NCI-H446 treated with DMSO at 0.1 percent for 48 hours (cell line): ENCODE data around the gene SHOC1.
A peak's percentile ranks its signal among the peaks of the same experiment; 100 is the strongest.
"Not testable (repeated sequence)": the region's sequence is repeated elsewhere in the genome, so short reads cannot be mapped to it uniquely, and the experiment has no call there.

Experiments
- DNase-seq: peaks from one replicate; lab custom pipeline; 2025; lab: John Stamatoyannopoulos, UW

The SHOC1 gene

DNA sequence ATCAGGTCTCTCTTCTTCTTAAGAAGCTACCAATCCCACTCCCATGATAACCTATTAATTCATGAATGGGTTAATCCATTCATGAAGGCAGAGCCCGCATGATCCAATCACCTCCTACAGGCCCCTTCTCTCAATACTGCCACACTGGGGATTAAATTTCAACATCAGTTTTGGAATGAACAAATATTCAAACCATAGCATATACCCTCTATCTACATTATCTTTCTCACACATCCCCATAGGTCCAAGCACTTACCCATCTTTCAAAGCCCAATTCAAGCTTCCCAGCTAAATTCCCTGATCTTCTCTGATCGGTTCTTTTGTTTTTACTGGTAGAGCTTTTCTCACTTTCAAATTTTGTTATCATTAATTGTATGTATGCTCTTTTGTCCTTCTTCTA, 10.5 kb upstream of the SHOC1 start:
- DNase-seq = no peak

DNA sequence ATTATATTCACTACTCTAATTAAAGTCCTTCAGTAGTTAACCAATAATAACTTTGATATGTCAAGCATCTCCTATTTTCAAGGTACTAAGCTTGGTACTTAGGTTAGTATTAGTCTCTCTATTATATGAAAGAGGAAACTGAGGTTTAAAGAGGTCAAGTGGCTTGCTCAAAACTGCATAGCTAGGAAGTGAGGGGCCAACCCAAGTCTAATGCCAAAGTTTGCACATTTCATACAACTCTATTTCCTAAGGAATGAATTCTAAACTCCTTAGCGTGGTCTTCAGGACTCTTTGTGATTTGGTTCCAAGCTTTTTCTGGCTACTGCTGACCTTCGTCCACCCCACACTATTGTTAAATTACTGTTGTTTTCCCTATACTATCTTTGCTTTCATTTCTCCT, 9.9 kb upstream of the SHOC1 start:
- no peak for DNase-seq

- DNase-seq = no peak
These were observed 9.2 kb upstream of the SHOC1 start for GRCh38 chr9:111803924-111804323.

GRCh38 chr9:111799915-111800526, 5.3 kb upstream of the SHOC1 start:
- no peak for DNase-seq

DNA sequence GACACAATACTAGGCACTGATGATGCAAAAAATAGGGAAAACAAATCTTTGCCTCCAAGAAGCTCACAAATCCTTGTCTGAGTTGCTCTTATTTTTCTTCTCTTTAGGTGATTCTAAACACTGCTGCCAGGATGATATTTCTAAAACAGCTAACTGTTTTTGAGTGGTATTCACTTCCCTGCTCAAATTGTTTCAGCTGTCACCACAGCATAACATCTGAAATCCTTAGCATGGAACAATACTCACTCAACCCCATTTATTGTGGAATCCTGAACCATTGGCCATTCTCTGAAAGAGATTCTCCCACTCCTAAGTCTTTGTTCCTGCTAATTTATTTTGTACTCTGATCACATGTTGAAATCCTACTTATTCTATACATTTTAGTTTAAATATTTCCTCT, 4.8 kb upstream of the SHOC1 start:
- DNase-seq = no peak

GRCh38 chr9:111798786-111799185, 4.0 kb upstream of the SHOC1 start:
- DNase-seq = no peak

GRCh38 chr9:111795557-111795839, 761 bp upstream of the SHOC1 start:
- DNase-seq = no peak

DNA sequence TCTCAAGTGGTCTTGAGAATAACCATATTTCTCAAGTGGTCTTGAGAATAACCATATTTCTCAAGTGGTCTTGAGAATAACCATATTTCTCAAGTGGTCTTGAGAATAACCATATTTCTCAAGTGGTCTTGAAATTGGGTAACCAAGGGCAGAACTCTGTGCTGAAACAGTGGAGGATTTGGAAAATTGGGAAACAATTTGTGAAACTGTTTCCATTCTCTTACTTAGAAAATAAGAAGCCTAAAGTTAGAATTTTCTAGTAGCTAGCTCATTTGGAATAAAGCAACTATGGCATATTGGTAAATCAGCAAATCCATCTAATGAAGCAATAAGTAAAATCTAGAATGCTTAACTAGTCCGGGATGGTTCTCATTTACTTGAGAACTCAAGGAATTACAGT, 2.9 kb downstream of the SHOC1 start:
- DNase-seq = not testable (repeated sequence)

DNA sequence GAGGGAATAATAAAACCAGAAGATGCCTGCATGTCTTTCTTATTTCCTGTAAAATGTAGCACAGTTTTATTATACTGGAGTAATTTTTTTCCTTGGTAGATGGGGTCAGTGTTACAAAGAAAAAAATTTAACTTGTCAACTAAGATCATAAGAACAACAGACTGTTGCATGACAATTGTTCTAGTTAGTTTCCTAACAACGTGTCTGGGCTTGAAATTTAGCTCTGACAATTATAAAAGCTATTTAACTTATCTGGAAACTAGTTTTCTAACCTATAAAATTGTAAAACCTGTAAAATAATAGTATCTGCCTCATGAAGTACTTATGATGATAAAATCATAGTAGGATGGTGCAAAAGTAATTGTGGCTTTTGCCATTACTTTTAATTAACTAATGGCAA, 4.9 kb downstream of the SHOC1 start:
- no peak for DNase-seq

DNA sequence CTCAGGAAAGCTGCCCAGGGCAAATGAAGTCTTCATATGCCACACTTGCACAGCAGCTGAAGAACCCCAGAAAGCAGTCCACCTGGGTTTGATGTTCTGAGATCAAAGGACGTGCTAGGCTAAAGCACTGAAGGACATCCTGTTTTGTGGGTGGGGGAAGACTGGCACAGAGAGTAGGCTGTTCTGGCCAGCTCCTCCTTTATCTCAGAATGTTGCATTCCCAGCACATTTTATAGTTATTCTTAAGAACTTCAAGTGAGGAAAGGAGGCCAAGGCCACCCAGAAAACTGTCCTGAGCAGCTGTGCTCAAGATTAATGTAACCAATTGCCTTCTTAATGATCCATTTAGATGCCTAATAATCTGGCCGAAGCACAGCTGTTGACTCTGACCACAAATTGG, 10.9 kb downstream of the SHOC1 start:
- no peak for DNase-seq

DNA sequence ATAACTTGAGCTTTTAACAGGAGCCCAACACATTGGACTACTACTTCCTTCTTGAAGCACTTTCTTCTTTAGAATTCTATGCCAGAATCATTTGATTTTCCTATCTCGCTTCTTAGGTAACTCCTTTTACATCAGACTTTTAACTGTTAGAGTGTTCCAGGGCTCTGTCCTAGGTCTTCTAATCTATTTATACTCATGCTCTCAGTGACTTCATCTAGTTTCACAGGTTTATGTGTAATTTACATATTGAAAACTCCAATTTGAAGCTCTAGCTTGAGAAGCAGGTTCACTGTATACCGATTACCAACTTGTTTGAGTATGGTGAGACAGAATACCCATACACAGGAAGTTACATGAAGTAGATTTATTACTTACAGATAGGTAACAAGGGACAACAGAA, 11.3 kb downstream of the SHOC1 start:
- DNase-seq = no peak

DNA sequence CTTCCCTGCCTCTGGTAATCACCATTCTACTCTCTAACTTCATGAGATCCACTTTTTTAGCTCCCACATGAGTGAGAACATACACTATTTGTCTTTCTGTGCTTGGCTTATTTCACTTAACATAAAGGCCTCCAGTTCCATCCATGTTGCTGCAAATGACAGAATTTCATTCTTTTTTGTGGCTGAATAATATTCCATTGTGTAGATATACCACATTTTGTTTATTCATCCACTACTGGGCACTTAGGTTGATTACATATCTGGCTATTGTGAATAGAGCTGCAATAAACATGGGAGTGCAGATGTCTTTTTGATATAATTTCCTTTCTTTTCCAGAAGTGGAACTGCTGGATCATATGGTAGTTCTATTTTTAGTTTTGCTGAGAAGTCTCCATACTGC, 28.7 kb downstream of the SHOC1 start:
- no peak for DNase-seq

DNA sequence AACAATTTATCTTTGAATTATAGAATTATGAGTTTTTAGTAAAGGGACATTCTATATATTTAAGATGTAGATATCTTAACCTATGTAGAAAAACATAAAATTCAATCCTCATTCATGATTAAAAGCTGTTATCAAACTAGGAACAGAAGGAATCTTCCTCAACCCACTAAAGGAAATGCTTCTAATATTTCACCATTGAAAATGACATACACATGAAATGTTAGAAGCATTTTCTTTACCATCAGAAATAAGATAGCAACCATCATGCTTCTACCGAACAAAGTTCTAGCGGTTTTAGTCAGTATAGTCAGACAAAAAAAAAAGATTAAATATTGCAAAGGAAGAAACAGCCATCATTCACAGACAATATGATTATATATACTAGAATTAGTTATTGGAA, 32.2 kb downstream of the SHOC1 start:
- DNase-seq = no peak

- DNase-seq = peak; percentile 1
These were observed 34.7 kb downstream of the SHOC1 start for GRCh38 chr9:111759762-111760639.

DNA sequence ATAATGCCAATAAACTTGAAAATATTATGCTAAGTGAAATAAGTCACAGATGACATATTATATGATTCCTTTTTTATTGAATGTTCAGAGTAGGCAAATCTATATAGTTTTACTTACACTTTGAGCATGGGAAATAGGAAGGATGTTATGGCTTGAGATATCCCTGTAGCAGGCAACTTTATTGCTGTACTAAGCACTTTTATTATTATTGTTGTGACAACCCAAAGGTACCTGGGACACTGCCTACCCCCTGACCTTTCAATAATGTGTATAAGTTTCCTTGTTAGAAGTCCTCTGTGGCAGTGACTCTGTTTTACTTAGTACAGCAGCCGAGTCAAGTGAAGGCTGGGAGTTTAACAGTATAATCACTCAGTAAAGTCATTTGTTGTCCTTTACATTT, 39.9 kb downstream of the SHOC1 start:
- DNase-seq = no peak

- DNase-seq = no peak
These were observed 42.3 kb downstream of the SHOC1 start for GRCh38 chr9:111752455-111752854.
